Astrocyte (in vitro differentiated cells and primary cell): ENCODE results near the gene FBXL19. TPM values are rescaled to one million over a fixed set of nuclear protein-coding genes. Genes with fewer than 3 reads are reported as not detected.

Source experiments
- DNase-seq: peaks from one replicate; pipeline ENCODE4 v3.0.0-alpha.2; 2010; ENCODE audit warnings: low read depth
- FAIRE-seq: peaks from 2 replicates; lab custom pipeline; 2011; peaks lifted over from hg19 to GRCh38; lab: Jason Lieb, UNC
- H2AFZ ChIP-seq: 2 replicates; pipeline ENCODE4 v1.6.0; 2012; ENCODE audit warnings: low read depth, low read length, inconsistent platforms
- H3K27ac ChIP-seq: 2 replicates; pipeline ENCODE4 v1.5.1; 2011; ENCODE audit warnings: low read depth, low read length, inconsistent platforms
- H3K27me3 ChIP-seq: 2 replicates; pipeline ENCODE4 v1.6.0; 2011; ENCODE audit warnings: low read length, inconsistent platforms; ENCODE audit not compliant: insufficient read depth
- H3K36me3 ChIP-seq: 2 replicates; pipeline ENCODE4 v1.5.1; 2011; ENCODE audit warnings: low read length, inconsistent platforms; ENCODE audit not compliant: insufficient read depth
- H3K4me1 ChIP-seq: 2 replicates; pipeline ENCODE4 v1.5.1; 2011; ENCODE audit warnings: low read length, inconsistent platforms; ENCODE audit not compliant: insufficient read depth
- H3K4me2 ChIP-seq: 2 replicates; pipeline ENCODE4 v1.6.0; 2012; ENCODE audit warnings: low read length, inconsistent platforms
- H3K4me3 ChIP-seq: 2 replicates; pipeline ENCODE4 v1.5.1; 2011; ENCODE audit warnings: low read depth, mild to moderate bottlenecking, low read length, inconsistent platforms; ENCODE audit not compliant: insufficient read depth
- H3K79me2 ChIP-seq: 2 replicates; pipeline ENCODE4 v1.6.0; 2012; ENCODE audit warnings: mild to moderate bottlenecking, low read length, inconsistent platforms; ENCODE audit not compliant: insufficient read depth
- H3K9ac ChIP-seq: 2 replicates; pipeline ENCODE4 v1.6.0; 2012; ENCODE audit warnings: mild to moderate bottlenecking, low read length, inconsistent platforms
- H3K9me3 ChIP-seq: 2 replicates; pipeline ENCODE4 v1.5.1; 2012; ENCODE audit warnings: low read depth, mild to moderate bottlenecking, low read length, inconsistent platforms; ENCODE audit not compliant: insufficient read depth
- H4K20me1 ChIP-seq: 2 replicates; pipeline ENCODE4 v1.6.0; 2012; ENCODE audit warnings: low read length, inconsistent platforms; ENCODE audit not compliant: insufficient read depth
- H3K27ac Mint-ChIP-seq: one replicate; pipeline ENCODE4 v1.8.0; 2021; ENCODE audit warnings: mild to moderate bottlenecking, mixed read lengths; ENCODE audit not compliant: unreplicated experiment
- H3K27me3 Mint-ChIP-seq: one replicate; pipeline ENCODE4 v1.8.0; 2021; ENCODE audit warnings: low read depth, mixed read lengths; ENCODE audit not compliant: unreplicated experiment
- H3K36me3 Mint-ChIP-seq: one replicate; pipeline ENCODE4 v1.8.0; 2021; ENCODE audit warnings: low read depth, mixed read lengths; ENCODE audit not compliant: unreplicated experiment
- H3K4me1 Mint-ChIP-seq: one replicate; pipeline ENCODE4 v1.8.0; 2021; ENCODE audit warnings: low read depth, mixed read lengths; ENCODE audit not compliant: unreplicated experiment
- H3K4me3 Mint-ChIP-seq: one replicate; pipeline ENCODE4 v1.8.0; 2021; ENCODE audit warnings: mild to moderate bottlenecking, moderate library complexity, mixed read lengths; ENCODE audit not compliant: unreplicated experiment
- H3K9me3 Mint-ChIP-seq: one replicate; pipeline ENCODE4 v1.8.0; 2021; ENCODE audit warnings: mild to moderate bottlenecking, mixed read lengths; ENCODE audit not compliant: unreplicated experiment
- EZH2 ChIP-seq: IDR thresholded peaks from 2 replicates; pipeline ENCODE4 v1.6.1; 2012; ENCODE audit warnings: mild to moderate bottlenecking, low read length, inconsistent platforms; ENCODE audit not compliant: insufficient read depth
- total RNA-seq: library from RNA; stranded (reverse); gene quantifications from 2 replicates; pipeline ENCODE4 v1.2.1, GENCODE V29; 2021
- TF ChIP-seq, protein P1 (sequence below): IDR thresholded peaks from 2 replicates; pipeline ENCODE4 v1.5.1; 2011; ENCODE audit warnings: low read depth, mild to moderate bottlenecking, inconsistent platforms, low read length, moderate library complexity; ENCODE audit not compliant: insufficient read depth

Gene FBXL19
- total RNA-seq, 1 donor from 2014 or later: 42.5 TPM

DNA sequence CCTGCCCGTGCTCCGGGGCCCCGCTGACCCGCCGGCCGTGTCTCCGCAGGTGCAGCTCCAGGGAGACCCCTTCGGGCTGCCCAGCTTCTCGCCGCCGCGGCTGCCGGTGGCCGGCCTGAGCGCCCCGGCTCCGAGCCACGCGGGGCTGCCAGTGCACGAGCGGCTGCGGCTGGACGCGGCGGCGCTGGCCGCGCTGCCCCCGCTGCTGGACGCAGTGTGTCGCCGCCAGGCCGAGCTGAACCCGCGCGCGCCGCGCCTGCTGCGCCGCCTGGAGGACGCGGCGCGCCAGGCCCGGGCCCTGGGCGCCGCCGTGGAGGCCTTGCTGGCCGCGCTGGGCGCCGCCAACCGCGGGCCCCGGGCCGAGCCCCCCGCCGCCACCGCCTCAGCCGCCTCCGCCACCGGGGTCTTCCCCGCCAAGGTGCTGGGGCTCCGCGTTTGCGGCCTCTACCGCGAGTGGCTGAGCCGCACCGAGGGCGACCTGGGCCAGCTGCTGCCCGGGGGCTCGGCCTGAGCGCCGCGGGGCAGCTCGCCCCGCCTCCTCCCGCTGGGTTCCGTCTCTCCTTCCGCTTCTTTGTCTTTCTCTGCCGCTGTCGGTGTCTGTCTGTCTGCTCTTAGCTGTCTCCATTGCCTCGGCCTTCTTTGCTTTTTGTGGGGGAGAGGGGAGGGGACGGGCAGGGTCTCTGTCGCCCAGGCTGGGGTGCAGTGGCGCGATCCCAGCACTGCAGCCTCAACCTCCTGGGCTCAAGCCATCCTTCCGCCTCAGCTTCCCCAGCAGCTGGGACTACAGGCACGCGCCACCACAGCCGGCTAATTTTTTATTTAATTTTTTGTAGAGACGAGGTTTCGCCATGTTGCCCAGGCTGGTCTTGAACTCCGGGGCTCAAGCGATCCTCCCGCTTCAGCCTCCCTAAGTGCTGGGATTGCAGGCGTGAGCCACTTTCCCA is 21.1 kb upstream of the FBXL19 start:
- Histone ChIP-seq H3K27me3 (no peaks in the 10 kb centered on the region), H3K4me1 (peaks cover 14% of the 10 kb centered on the region), H3K4me2 (peak overlapping the region; percentile 86), H3K36me3 (no peaks in the 10 kb centered on the region), H2AFZ (peak overlapping the region; percentile 83), H3K4me3 (peak overlapping the region; percentile 57), H3K79me2 (no peaks in the 10 kb centered on the region), H4K20me1 (no peaks in the 10 kb centered on the region), H3K9ac (peak overlapping the region; percentile 84), H3K27ac (peak overlapping the region; percentile 70), H3K9me3 (no peaks in the 10 kb centered on the region)
- Mint-ChIP-seq H3K27me3 (no peaks in the 10 kb centered on the region), H3K4me3 (peak overlapping the region; percentile 83), H3K9me3 (no peaks in the 10 kb centered on the region), H3K36me3 (no peaks in the 10 kb centered on the region), H3K27ac (peak overlapping the region; percentile 83), H3K4me1 (peaks cover 2% of the 10 kb centered on the region)
- DNase-seq (peak; percentile 30), FAIRE-seq (no peak)
- no peak for TF ChIP-seq EZH2
- TF ChIP-seq, protein P1, sequence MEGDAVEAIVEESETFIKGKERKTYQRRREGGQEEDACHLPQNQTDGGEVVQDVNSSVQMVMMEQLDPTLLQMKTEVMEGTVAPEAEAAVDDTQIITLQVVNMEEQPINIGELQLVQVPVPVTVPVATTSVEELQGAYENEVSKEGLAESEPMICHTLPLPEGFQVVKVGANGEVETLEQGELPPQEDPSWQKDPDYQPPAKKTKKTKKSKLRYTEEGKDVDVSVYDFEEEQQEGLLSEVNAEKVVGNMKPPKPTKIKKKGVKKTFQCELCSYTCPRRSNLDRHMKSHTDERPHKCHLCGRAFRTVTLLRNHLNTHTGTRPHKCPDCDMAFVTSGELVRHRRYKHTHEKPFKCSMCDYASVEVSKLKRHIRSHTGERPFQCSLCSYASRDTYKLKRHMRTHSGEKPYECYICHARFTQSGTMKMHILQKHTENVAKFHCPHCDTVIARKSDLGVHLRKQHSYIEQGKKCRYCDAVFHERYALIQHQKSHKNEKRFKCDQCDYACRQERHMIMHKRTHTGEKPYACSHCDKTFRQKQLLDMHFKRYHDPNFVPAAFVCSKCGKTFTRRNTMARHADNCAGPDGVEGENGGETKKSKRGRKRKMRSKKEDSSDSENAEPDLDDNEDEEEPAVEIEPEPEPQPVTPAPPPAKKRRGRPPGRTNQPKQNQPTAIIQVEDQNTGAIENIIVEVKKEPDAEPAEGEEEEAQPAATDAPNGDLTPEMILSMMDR: no peak

DNA sequence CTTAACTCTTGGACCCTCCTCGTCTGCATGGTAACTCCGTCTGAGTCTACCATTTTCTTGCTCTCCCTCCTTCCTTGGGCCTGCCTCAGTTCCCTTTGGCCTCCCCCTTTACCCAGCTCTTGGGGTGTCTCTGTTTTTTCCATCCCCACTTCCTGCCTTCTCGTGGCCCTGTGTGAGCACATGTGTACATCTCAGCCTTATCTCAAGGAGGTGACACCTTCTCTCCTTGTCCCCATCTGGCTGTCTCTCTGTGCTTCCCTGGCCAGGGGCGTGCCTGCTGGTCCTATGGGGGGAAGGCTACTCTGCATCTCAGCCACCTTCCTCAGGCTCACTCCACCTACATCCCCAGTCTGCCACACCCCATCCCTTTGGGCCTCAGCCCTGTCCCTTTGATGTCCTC is 20.4 kb upstream of the FBXL19 start:
- Mint-ChIP-seq H3K4me1 (peaks cover 2% of the 10 kb centered on the region), H3K9me3 (no peaks in the 10 kb centered on the region), H3K27ac (peak overlapping the region; percentile 83), H3K4me3 (no peak overlapping the region), H3K36me3 (no peaks in the 10 kb centered on the region), H3K27me3 (no peaks in the 10 kb centered on the region)
- H3K9ac ChIP-seq: no peak overlapping the region
- H3K4me3 ChIP-seq: no peak overlapping the region
- H3K4me2 ChIP-seq: peak overlapping the region; percentile 86
- peak overlapping the region; percentile 81 for H2AFZ ChIP-seq
- H3K4me1 ChIP-seq: peaks cover 13% of the 10 kb centered on the region
- TF ChIP-seq, protein P1: no peak
- TF ChIP-seq EZH2: no peak
- no peaks in the 10 kb centered on the region for H4K20me1 ChIP-seq
- H3K79me2 ChIP-seq: no peaks in the 10 kb centered on the region
- no peak for FAIRE-seq
- H3K27me3 ChIP-seq: no peaks in the 10 kb centered on the region
- no peaks in the 10 kb centered on the region for H3K9me3 ChIP-seq
- no peak overlapping the region for H3K27ac ChIP-seq
- H3K36me3 ChIP-seq: no peaks in the 10 kb centered on the region
- no peak for DNase-seq

DNA sequence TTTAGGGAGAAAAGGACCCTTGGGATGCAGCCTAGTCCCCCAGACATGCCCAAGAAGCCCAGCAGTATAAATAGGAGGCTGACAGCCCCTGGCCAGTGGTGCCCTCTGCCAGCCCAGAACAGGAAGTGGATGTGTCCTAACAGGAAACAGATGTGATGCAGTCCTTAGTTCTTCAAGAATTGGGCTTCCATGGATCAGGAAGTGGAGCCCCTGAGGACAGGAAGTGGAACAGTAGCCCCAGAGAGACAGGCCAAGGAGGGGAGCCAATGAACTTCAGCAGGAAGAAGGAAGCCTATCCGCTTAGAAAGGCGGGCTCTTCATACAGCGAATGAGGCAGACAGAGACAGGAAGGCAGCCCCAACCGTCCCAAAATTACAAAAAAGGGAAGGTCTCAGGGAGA is 19.8 kb upstream of the FBXL19 start:
- H3K4me2 ChIP-seq: no peak overlapping the region
- no peak overlapping the region for H3K27ac ChIP-seq
- TF ChIP-seq, protein P1: no peak
- TF ChIP-seq EZH2: no peak
- H3K9me3 ChIP-seq: no peaks in the 10 kb centered on the region
- DNase-seq (no peak), FAIRE-seq (no peak)
- no peak overlapping the region for H3K4me3 ChIP-seq
- H3K79me2 ChIP-seq: no peaks in the 10 kb centered on the region
- H3K9ac ChIP-seq: no peak overlapping the region
- H4K20me1 ChIP-seq: no peaks in the 10 kb centered on the region
- H3K4me1 ChIP-seq: peaks cover 13% of the 10 kb centered on the region
- H3K9me3 Mint-ChIP-seq: no peaks in the 10 kb centered on the region
- H3K36me3 ChIP-seq: no peaks in the 10 kb centered on the region
- H3K4me1 Mint-ChIP-seq: peaks cover 2% of the 10 kb centered on the region
- H3K36me3 Mint-ChIP-seq: no peaks in the 10 kb centered on the region
- no peak overlapping the region for H3K27ac Mint-ChIP-seq
- no peaks in the 10 kb centered on the region for H3K27me3 ChIP-seq
- H2AFZ ChIP-seq: no peak overlapping the region
- H3K27me3 Mint-ChIP-seq: no peaks in the 10 kb centered on the region
- H3K4me3 Mint-ChIP-seq: no peak overlapping the region
